Mucosa of gallbladder (tissue), 1 donor: ENCODE data around the gene CAMK1D. TPM values are rescaled to one million over a fixed set of nuclear protein-coding genes. Genes with fewer than 3 reads are reported as not detected.
"Not testable (repeated sequence)": the region's sequence is repeated elsewhere in the genome, so short reads cannot be mapped to it uniquely, and the experiment has no call there.

Source experiments
- DNase-seq: peaks from one replicate; pipeline ENCODE4 v3.0.0-alpha.2; 2020; ENCODE audit warnings: low spot score
- total RNA-seq: library from RNA; stranded (reverse); gene quantifications from one replicate; pipeline ENCODE4 v1.2.1, GENCODE V29; 2021
- donor health status: DM: no; HTN: no; CAD: no.

CAMK1D gene
- total RNA-seq, 1 donor from 2014 or later, result 19.4 TPM

GRCh38 chr10:12720217-12720981, 371.1 kb downstream of the CAMK1D start:
- DNase-seq, result peak; percentile 94

- no peak for DNase-seq
These were observed 372.0 kb downstream of the CAMK1D start for GRCh38 chr10:12721334-12721733.

- DNase-seq, result no peak
These were observed 373.9 kb downstream of the CAMK1D start for GRCh38 chr10:12723220-12723619.

- no peak for DNase-seq
These were observed 375.6 kb downstream of the CAMK1D start for GRCh38 chr10:12724807-12725579.

- not testable (repeated sequence) for DNase-seq
These were observed 376.2 kb downstream of the CAMK1D start for GRCh38 chr10:12725580-12725888.

GRCh38 chr10:12726971-12727831, 377.9 kb downstream of the CAMK1D start:
- DNase-seq, result no peak

- no peak for DNase-seq
These were observed 378.5 kb downstream of the CAMK1D start for GRCh38 chr10:12727832-12728215.

- DNase-seq, result peak; percentile 31
These were observed 379.1 kb downstream of the CAMK1D start for GRCh38 chr10:12728494-12728893.

- no peak for DNase-seq
These were observed 380.5 kb downstream of the CAMK1D start for GRCh38 chr10:12729885-12730284.

GRCh38 chr10:12730809-12731519, 381.6 kb downstream of the CAMK1D start:
- no peak for DNase-seq

GRCh38 chr10:12733271-12733670, 383.9 kb downstream of the CAMK1D start:
- DNase-seq, result no peak

GRCh38 chr10:12735843-12736462, 386.6 kb downstream of the CAMK1D start:
- DNase-seq, result no peak

- DNase-seq, result no peak
These were observed 391.5 kb downstream of the CAMK1D start for GRCh38 chr10:12740813-12741212.

- no peak for DNase-seq
These were observed 392.0 kb downstream of the CAMK1D start for GRCh38 chr10:12741360-12741804.

GRCh38 chr10:12742771-12743170, 393.4 kb downstream of the CAMK1D start:
- DNase-seq, result no peak

- DNase-seq, result not testable (repeated sequence)
These were observed 394.1 kb downstream of the CAMK1D start for GRCh38 chr10:12743466-12743865.

GRCh38 chr10:12743941-12744340, 394.6 kb downstream of the CAMK1D start:
- no peak for DNase-seq

- no peak for DNase-seq
These were observed 398.8 kb downstream of the CAMK1D start for GRCh38 chr10:12748186-12748585.

GRCh38 chr10:12749760-12750478, 400.6 kb downstream of the CAMK1D start:
- DNase-seq, result no peak

GRCh38 chr10:12750526-12751201, 401.3 kb downstream of the CAMK1D start:
- DNase-seq, result no peak
